Kidney (tissue), 14 donors: ENCODE data around the gene KLHDC7B. TPM values are rescaled to one million over a fixed set of nuclear protein-coding genes. Genes with fewer than 3 reads are reported as not detected.

Experiments used
- DNase-seq, 5 donors: peaks; one replicate each; pipeline ENCODE4 v3.0.0-alpha.2; 2013 to 2020
- FAIRE-seq: peaks from 2 replicates; lab custom pipeline; 2012; peaks lifted over from hg19 to GRCh38; lab: Jason Lieb, UNC
- H3K27ac ChIP-seq, 2 donors: one replicate each; pipeline ENCODE4 v1.7.0; 2013; ENCODE audit warnings: low read depth in 2 of 2, low read length in 2 of 2, inconsistent platforms in 1 of 2
- H3K27me3 ChIP-seq: one replicate; pipeline ENCODE4 v1.7.1; 2013; ENCODE audit warnings: low read length, inconsistent platforms; ENCODE audit not compliant: control insufficient read depth, insufficient read depth
- H3K36me3 ChIP-seq, 3 donors: one replicate each; pipeline versions ENCODE4 v1.7.0 to v1.7.1; 2013; ENCODE audit warnings: low read length in 3 of 3, control low read depth in 1 of 3, inconsistent platforms in 1 of 3; ENCODE audit not compliant: insufficient read depth in 3 of 3, control insufficient read depth in 2 of 3
- H3K4me1 ChIP-seq, 3 donors: one replicate each; pipeline versions ENCODE4 v1.7.0 to v1.7.1; 2013; ENCODE audit warnings: low read length in 3 of 3, inconsistent platforms in 1 of 3, low read depth in 1 of 3; ENCODE audit not compliant: control insufficient read depth in 2 of 3, insufficient read depth in 2 of 3
- H3K4me3 ChIP-seq, 3 donors: one replicate each; pipeline versions ENCODE4 v1.7.0 to v1.8.1; 2013; ENCODE audit warnings: low read length in 3 of 3, control low read depth in 1 of 3, inconsistent platforms in 1 of 3
- H3K9ac ChIP-seq, 3 donors: one replicate each; pipeline versions ENCODE4 v1.7.0 to v1.7.1; 2013; ENCODE audit warnings: low read length in 3 of 3, control low read depth in 1 of 3, inconsistent platforms in 1 of 3
- H3K9me3 ChIP-seq, 3 donors: one replicate each; pipeline versions ENCODE4 v1.7.0 to v1.7.1; 2013; ENCODE audit warnings: low read length in 3 of 3, control low read depth in 1 of 3, inconsistent platforms in 1 of 3; ENCODE audit not compliant: control insufficient read depth in 2 of 3, insufficient read depth in 1 of 3
- intact Hi-C: fragments of 100-400 bp; cut with DNase I; formaldehyde crosslinking; loops from one replicate; pipeline ENCODE4 v1.11.1; 2022
- polyA plus RNA-seq: library from polyadenylated mRNA; stranded (reverse); fragments of 350-450 nt; fragmentation: Illumina TruSeq; extraction: RNeasy Lipid Tissue Mini Kit (QIAGEN cat#74804); gene quantifications from one replicate; pipeline ENCODE4 v1.2.3, GENCODE V29; 2014; ENCODE audit warnings: low read depth, low replicate concordance; ENCODE audit not compliant: insufficient read depth
- total RNA-seq: library from RNA; stranded (reverse); fragmentation: NEBNext Ultra II Directional; extraction: Animal tissue kit (Norgen Biotek cat#: 25700); gene quantifications from one replicate; pipeline ENCODE4 v1.2.1, GENCODE V29; 2021
- TF ChIP-seq, protein P1 (sequence below): IDR thresholded peaks from 3 replicates; pipeline ENCODE4 v1.5.1; 2012; ENCODE audit warnings: mild to moderate bottlenecking, moderate library complexity, borderline replicate concordance; ENCODE audit not compliant: insufficient read depth; ENCODE audit errors: extremely low read depth
- donor health status: control.
- donor health status: control.
- donor health status: control.
- donor health status: control.
- donor health status: control.
- donor health status: DM: yes; HTN: yes; CAD: no.
- donor health status: Normal renal cell carcinoma (clear cell type).

Gene KLHDC7B
- total and polyA plus RNA-seq, 2 donors from 2014 or later = 1.4 to 16.1 TPM

DNA sequence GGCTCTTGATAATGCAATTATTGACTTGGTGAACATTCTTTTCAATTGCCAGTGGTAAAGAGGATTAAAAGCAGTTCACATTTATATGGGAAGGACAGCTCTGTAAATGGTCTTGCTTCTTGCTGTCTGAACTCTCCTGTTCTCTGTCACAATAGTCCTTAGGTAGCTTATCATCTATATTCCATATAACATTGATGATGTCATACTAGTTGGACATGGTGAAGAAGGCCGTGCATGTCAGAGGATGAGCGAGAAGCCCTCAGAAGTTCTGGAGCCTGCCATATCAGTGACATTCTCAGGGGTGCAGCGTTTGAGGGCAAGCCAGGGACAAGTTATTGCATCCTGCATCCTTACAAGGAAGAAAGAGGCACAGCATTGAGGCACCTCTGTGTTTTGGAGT, 39.5 kb downstream of the KLHDC7B start:
- Histone ChIP-seq H3K4me3 (no peak overlapping the region), H3K9me3 (no peaks in the 10 kb centered on the region), H3K4me1 (peaks cover 0 to 13% (median 0%) of the 10 kb centered on the region in 3 donors), H3K27ac (no peak overlapping the region), H3K9ac (no peak overlapping the region), H3K36me3 (peaks cover 0 to under 1% (median 0%) of the 10 kb centered on the region in 3 donors), H3K27me3 (no peaks in the 10 kb centered on the region)
- DNase-seq = no peak
- intact Hi-C loops = no loop called here
- FAIRE-seq = no peak
- TF ChIP-seq, protein P1, sequence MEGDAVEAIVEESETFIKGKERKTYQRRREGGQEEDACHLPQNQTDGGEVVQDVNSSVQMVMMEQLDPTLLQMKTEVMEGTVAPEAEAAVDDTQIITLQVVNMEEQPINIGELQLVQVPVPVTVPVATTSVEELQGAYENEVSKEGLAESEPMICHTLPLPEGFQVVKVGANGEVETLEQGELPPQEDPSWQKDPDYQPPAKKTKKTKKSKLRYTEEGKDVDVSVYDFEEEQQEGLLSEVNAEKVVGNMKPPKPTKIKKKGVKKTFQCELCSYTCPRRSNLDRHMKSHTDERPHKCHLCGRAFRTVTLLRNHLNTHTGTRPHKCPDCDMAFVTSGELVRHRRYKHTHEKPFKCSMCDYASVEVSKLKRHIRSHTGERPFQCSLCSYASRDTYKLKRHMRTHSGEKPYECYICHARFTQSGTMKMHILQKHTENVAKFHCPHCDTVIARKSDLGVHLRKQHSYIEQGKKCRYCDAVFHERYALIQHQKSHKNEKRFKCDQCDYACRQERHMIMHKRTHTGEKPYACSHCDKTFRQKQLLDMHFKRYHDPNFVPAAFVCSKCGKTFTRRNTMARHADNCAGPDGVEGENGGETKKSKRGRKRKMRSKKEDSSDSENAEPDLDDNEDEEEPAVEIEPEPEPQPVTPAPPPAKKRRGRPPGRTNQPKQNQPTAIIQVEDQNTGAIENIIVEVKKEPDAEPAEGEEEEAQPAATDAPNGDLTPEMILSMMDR = no peak

GRCh38 chr22:50585781-50586180, 40.1 kb downstream of the KLHDC7B start:
- H3K36me3 ChIP-seq = no peaks in the 10 kb centered on the region
- H3K4me3 ChIP-seq = no peak overlapping the region
- no peaks in the 10 kb centered on the region for H3K9me3 ChIP-seq
- no peak for FAIRE-seq
- H3K27ac ChIP-seq = no peak overlapping the region
- DNase-seq = peak in 1 of 5 donors; percentile 26
- H3K4me1 ChIP-seq = peaks cover 0 to 13% (median 0%) of the 10 kb centered on the region in 3 donors
- H3K9ac ChIP-seq = no peak overlapping the region
- TF ChIP-seq, protein P1 = no peak
- intact Hi-C loops = no loop called here
- H3K27me3 ChIP-seq = no peaks in the 10 kb centered on the region

GRCh38 chr22:50586416-50586815, 40.7 kb downstream of the KLHDC7B start:
- no peak for DNase-seq
- Histone ChIP-seq H3K9ac (no peak overlapping the region), H3K9me3 (no peaks in the 10 kb centered on the region), H3K36me3 (no peaks in the 10 kb centered on the region), H3K4me1 (peaks cover 0 to 11% (median 0%) of the 10 kb centered on the region in 3 donors), H3K27me3 (no peaks in the 10 kb centered on the region), H3K27ac (no peak overlapping the region), H3K4me3 (no peak overlapping the region)
- TF ChIP-seq, protein P1 = no peak
- FAIRE-seq = no peak
- intact Hi-C loops = no loop called here

- no peak for FAIRE-seq
- TF ChIP-seq, protein P1 = no peak
- Histone ChIP-seq H3K27ac (no peak overlapping the region), H3K9ac (no peak overlapping the region), H3K27me3 (no peaks in the 10 kb centered on the region), H3K36me3 (no peaks in the 10 kb centered on the region), H3K4me3 (no peak overlapping the region), H3K9me3 (no peaks in the 10 kb centered on the region), H3K4me1 (peaks cover 0 to 4% (median 0%) of the 10 kb centered on the region in 3 donors)
- DNase-seq = no peak
- intact Hi-C loops = no loop called here
Observed at GRCh38 chr22:50587407-50587806, 41.7 kb downstream of the KLHDC7B start.
